COLO668 (cell line): ENCODE data around the gene PMVK.
A peak's percentile ranks its signal among the peaks of the same experiment; 100 is the strongest.
"Not testable (repeated sequence)": the region's sequence is repeated elsewhere in the genome, so short reads cannot be mapped to it uniquely, and the experiment has no call there.

Experiments
- DNase-seq: peaks from one replicate; lab custom pipeline; 2025; ENCODE audit not compliant: unreplicated experiment; lab: John Stamatoyannopoulos, UW

The PMVK gene

GRCh38 chr1:154936555-154937084, at the start of gene PMVK:
Gene PMVK, minus strand, starts transcription at chr1:154936719. Its CDS starts 34 bp downstream, at chr1:154936685.
- DNase-seq: peak; percentile 97

- peak; percentile 28 for DNase-seq
Observed at GRCh38 chr1:154983776-154984466, 47.4 kb upstream of the PMVK start.

- peak; percentile 99 for DNase-seq
Observed at GRCh38 chr1:154982897-154983648, 46.6 kb upstream of the PMVK start, which contains the start of gene FLAD1. Gene FLAD1, plus strand, starts transcription at chr1:154983344. Its CDS starts 351 bp downstream, at chr1:154983695.

GRCh38 chr1:154982341-154982740, 45.8 kb upstream of the PMVK start:
- no peak for DNase-seq

- DNase-seq: no peak
Observed at GRCh38 chr1:154978360-154978759, 41.8 kb upstream of the PMVK start.

GRCh38 chr1:154977762-154978161, 41.2 kb upstream of the PMVK start:
- not testable (repeated sequence) for DNase-seq

- DNase-seq: peak; percentile 37
Observed at GRCh38 chr1:154975409-154976059, 39.0 kb upstream of the PMVK start.

- DNase-seq: peak; percentile 97
Observed at GRCh38 chr1:154974808-154975408, 38.4 kb upstream of the PMVK start.

GRCh38 chr1:154974102-154974807, 37.7 kb upstream of the PMVK start, which contains the start of gene CKS1B:
Gene CKS1B, plus strand, starts transcription at chr1:154974681. Its CDS starts 65 bp downstream, at chr1:154974746.
- DNase-seq: peak; percentile 98

GRCh38 chr1:154973344-154974101, 37.0 kb upstream of the PMVK start:
- DNase-seq: peak; percentile 95

GRCh38 chr1:154972517-154973343, 36.2 kb upstream of the PMVK start:
- no peak for DNase-seq

GRCh38 chr1:154972213-154972516, 35.6 kb upstream of the PMVK start:
- DNase-seq: no peak

- DNase-seq: no peak
Observed at GRCh38 chr1:154971341-154971998, 35.0 kb upstream of the PMVK start.

- peak; percentile 71 for DNase-seq
Observed at GRCh38 chr1:154970631-154971340, 34.3 kb upstream of the PMVK start, which contains the start of gene SHC1. Gene SHC1, minus strand, starts transcription at chr1:154970747. Its CDS starts 221 bp downstream, at chr1:154970526.

- no peak for DNase-seq
Observed at GRCh38 chr1:154969860-154970452, 33.4 kb upstream of the PMVK start.

GRCh38 chr1:154969246-154969645, 32.7 kb upstream of the PMVK start:
- DNase-seq: no peak

- DNase-seq: no peak
Observed at GRCh38 chr1:154968731-154969130, 32.2 kb upstream of the PMVK start.
